GM23248 (cell line): ENCODE measurements around the gene DAB1. TPM values are rescaled to one million over a fixed set of nuclear protein-coding genes. Genes with fewer than 3 reads are reported as not detected.

Experiments used
- DNase-seq: peaks from one replicate; pipeline ENCODE4 v3.0.0-alpha.2; 2015
- H2AFZ ChIP-seq: fragments of 200-600 bp; sonication (generic); 2 replicates; pipeline ENCODE4 v1.6.1; 2016; ENCODE audit warnings: antibody characterized with exemption
- H3F3A ChIP-seq: fragments of 200-600 bp; sonication (generic); 2 replicates; pipeline ENCODE4 v1.6.1; 2016; ENCODE audit warnings: mild to moderate bottlenecking, antibody characterized with exemption, mixed run types; ENCODE audit not compliant: insufficient read depth
- H3K27ac ChIP-seq: fragments of 200-600 bp; sonication (generic); 2 replicates; pipeline ENCODE4 v1.5.1; 2016; ENCODE audit warnings: mild to moderate bottlenecking
- H3K27me3 ChIP-seq: fragments of 200-600 bp; sonication (generic); replicated peaks from 2 replicates; pipeline ENCODE4 v1.6.1; 2016; ENCODE audit warnings: mild to moderate bottlenecking; ENCODE audit not compliant: insufficient read depth
- H3K36me3 ChIP-seq: fragments of 200-600 bp; sonication (generic); 2 replicates; pipeline ENCODE4 v1.6.1; 2016; ENCODE audit warnings: low read depth, mild to moderate bottlenecking
- H3K4me1 ChIP-seq: fragments of 200-600 bp; sonication (generic); 2 replicates; pipeline ENCODE4 v1.6.1; 2016; ENCODE audit warnings: mild to moderate bottlenecking; ENCODE audit not compliant: insufficient read depth
- H3K4me2 ChIP-seq: fragments of 200-600 bp; sonication (generic); one replicate; pipeline ENCODE4 v1.6.1; 2016; ENCODE audit warnings: mild to moderate bottlenecking; ENCODE audit not compliant: unreplicated experiment
- H3K4me3 ChIP-seq: fragments of 200-600 bp; sonication (generic); 2 replicates; pipeline ENCODE4 v1.5.1; 2016; ENCODE audit warnings: mild to moderate bottlenecking
- H3K79me2 ChIP-seq: fragments of 200-600 bp; sonication (generic); 2 replicates; pipeline ENCODE4 v1.6.1; 2016; ENCODE audit warnings: mild to moderate bottlenecking; ENCODE audit not compliant: insufficient read depth
- H3K9ac ChIP-seq: fragments of 200-600 bp; sonication (generic); 2 replicates; pipeline ENCODE4 v1.6.1; 2016; ENCODE audit warnings: mild to moderate bottlenecking
- H3K9me2 ChIP-seq: fragments of 200-600 bp; sonication (generic); 2 replicates; pipeline ENCODE4 v1.6.1; 2016; ENCODE audit warnings: mixed run types, mild to moderate bottlenecking, moderate library complexity; ENCODE audit not compliant: insufficient read depth
- H3K9me3 ChIP-seq: fragments of 200-600 bp; sonication (generic); one replicate; pipeline ENCODE4 v1.6.1; 2017; ENCODE audit warnings: low read depth
- H4K20me1 ChIP-seq: fragments of 200-600 bp; sonication (generic); 2 replicates; pipeline ENCODE4 v1.6.0; 2016; ENCODE audit not compliant: insufficient read depth
- EZH2 ChIP-seq: fragments of 200-600 bp; sonication (generic); IDR thresholded peaks from 2 replicates; pipeline ENCODE4 v1.6.1; 2018; ENCODE audit warnings: antibody characterized with exemption, mild to moderate bottlenecking; ENCODE audit not compliant: insufficient read depth, poor library complexity, severe bottlenecking
- EZH2phosphoT487 ChIP-seq: fragments of 200-600 bp; sonication (generic); IDR thresholded peaks from 2 replicates; pipeline ENCODE4 v1.6.1; 2018; ENCODE audit warnings: antibody characterized with exemption, moderate library complexity, mild to moderate bottlenecking, low read depth; ENCODE audit not compliant: insufficient read depth
- WGBS, 2 experiments: methylation state at CpG; one replicate each; pipeline ENCODE4 v1.1.6; 2015 to 2017; ENCODE audit warnings: low lambda C conversion rate in 2 of 2, low coverage in 1 of 2; ENCODE audit errors: missing lambda C conversion rate in 2 of 2; 5-methylcytosine and 5-hydroxymethylcytosine counted together
- in situ Hi-C: fragments of 300-500 bp; cut with MboI; formaldehyde crosslinking; loops from 2 replicates; pipeline ENCODE4 v1.15.0; 2020
- polyA plus RNA-seq: library from polyadenylated mRNA; unstranded; fragments of >200 nt; fragmentation: Nextera tagmentation; extraction: Ambion mirVana; gene quantifications from 2 replicates; pipeline ENCODE4 v1.2.1, GENCODE V29; 2016
- total RNA-seq: library from RNA; depleted of rRNA; stranded (reverse); fragments of >200 nt; shearing (Covaris generic); gene quantifications from 2 replicates; pipeline ENCODE4 v1.2.3, GENCODE V29; 2014

DAB1 gene
- total and polyA plus RNA-seq, 2 experiments from 2014 or later, result 0.11 to 0.39 TPM

- 28 to 44% methylated on average over 2 of the region's 2 CpGs for WGBS, 2 experiments
- no peaks in the 10 kb centered on the region for H3K4me1 ChIP-seq
- H3K9me2 ChIP-seq, result no peaks in the 10 kb centered on the region
- no peak overlapping the region for H3K4me2 ChIP-seq
- in situ Hi-C loops, result no loop called here
- no peaks in the 10 kb centered on the region for H3K36me3 ChIP-seq
- H3K79me2 ChIP-seq, result no peaks in the 10 kb centered on the region
- no peak for DNase-seq
- H3K4me3 ChIP-seq, result no peak overlapping the region
- no peaks in the 10 kb centered on the region for H4K20me1 ChIP-seq
- peaks cover 8% of the 10 kb centered on the region; the same call in 1 of the 2 replicates for H3K27me3 ChIP-seq
- H3K9ac ChIP-seq, result no peak overlapping the region
- H2AFZ ChIP-seq, result no peak overlapping the region
- H3F3A ChIP-seq, result no peaks in the 10 kb centered on the region
- no peak for TF ChIP-seq EZH2
- TF ChIP-seq EZH2phosphoT487, result no peak
- H3K27ac ChIP-seq, result no peak overlapping the region
- H3K9me3 ChIP-seq, result no peaks in the 10 kb centered on the region
These were observed 410.3 kb downstream of the DAB1 start for GRCh38 chr1:57013522-57013921.

DNA sequence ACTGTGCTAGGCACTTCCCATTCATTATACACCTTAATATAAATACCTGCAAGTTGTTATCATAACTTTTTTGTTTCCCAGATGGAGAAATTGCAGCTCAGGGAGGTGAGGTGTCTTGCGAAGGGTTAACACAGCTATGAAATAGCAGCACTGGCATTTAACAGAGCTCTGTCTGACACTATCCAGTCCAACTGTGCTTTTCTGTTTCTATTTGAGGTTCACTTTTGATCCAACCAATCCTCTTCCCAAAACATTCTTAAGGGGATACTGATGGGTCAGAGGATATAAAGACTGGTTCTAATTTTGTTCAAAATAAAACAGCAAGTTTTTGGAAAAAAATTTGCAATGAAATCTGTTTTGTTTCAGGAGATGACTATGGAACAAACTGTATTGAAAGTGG lies 411.5 kb downstream of the DAB1 start:
- peaks cover 8% of the 10 kb centered on the region; the same call in 1 of the 2 replicates for H3K27me3 ChIP-seq
- no peaks in the 10 kb centered on the region for H3K4me1 ChIP-seq
- H3K79me2 ChIP-seq, result no peaks in the 10 kb centered on the region
- no peak overlapping the region for H3K4me2 ChIP-seq
- no peak for DNase-seq
- H3K9me3 ChIP-seq, result no peaks in the 10 kb centered on the region
- in situ Hi-C loops, result no loop called here
- H3K36me3 ChIP-seq, result no peaks in the 10 kb centered on the region
- TF ChIP-seq EZH2phosphoT487 (no peak), EZH2 (no peak)
- 46 to 60% methylated on average over 1 of the region's 1 CpG for WGBS, 2 experiments
- H2AFZ ChIP-seq, result no peak overlapping the region
- H3K9ac ChIP-seq, result no peak overlapping the region
- H3K27ac ChIP-seq, result no peak overlapping the region
- H4K20me1 ChIP-seq, result no peaks in the 10 kb centered on the region
- no peak overlapping the region for H3K4me3 ChIP-seq
- H3F3A ChIP-seq, result no peaks in the 10 kb centered on the region
- H3K9me2 ChIP-seq, result no peaks in the 10 kb centered on the region

GRCh38 chr1:57010511-57010910 lies 413.3 kb downstream of the DAB1 start:
- in situ Hi-C loops, result no loop called here
- Histone ChIP-seq H3K4me2 (no peak overlapping the region), H3K4me1 (no peaks in the 10 kb centered on the region), H3K9me2 (no peaks in the 10 kb centered on the region), H2AFZ (no peak overlapping the region), H3K79me2 (no peaks in the 10 kb centered on the region), H4K20me1 (no peaks in the 10 kb centered on the region), H3K27ac (no peak overlapping the region), H3K9me3 (no peaks in the 10 kb centered on the region), H3F3A (no peaks in the 10 kb centered on the region), H3K36me3 (no peaks in the 10 kb centered on the region), H3K4me3 (no peak overlapping the region), H3K27me3 (peaks cover 8% of the 10 kb centered on the region; the same call in 1 of the 2 replicates), H3K9ac (no peak overlapping the region)
- no peak for DNase-seq
- no peak for TF ChIP-seq EZH2phosphoT487
- no peak for TF ChIP-seq EZH2
- WGBS, 2 experiments, result 62 to 64% methylated on average over 4 of the region's 4 CpGs

- DNase-seq, result peak; percentile 27
- no peak overlapping the region for H3K27ac ChIP-seq
- no peaks in the 10 kb centered on the region for H3K4me1 ChIP-seq
- TF ChIP-seq EZH2phosphoT487 (no peak), EZH2 (no peak)
- H3K36me3 ChIP-seq, result no peaks in the 10 kb centered on the region
- no peak overlapping the region for H2AFZ ChIP-seq
- H3F3A ChIP-seq, result no peaks in the 10 kb centered on the region
- peaks cover 8% of the 10 kb centered on the region; the same call in 1 of the 2 replicates for H3K27me3 ChIP-seq
- no peaks in the 10 kb centered on the region for H3K9me3 ChIP-seq
- in situ Hi-C loops, result no loop called here
- no peak overlapping the region for H3K9ac ChIP-seq
- 7 to 11% methylated on average over 2 of the region's 2 CpGs for WGBS, 2 experiments
- H3K4me2 ChIP-seq, result no peak overlapping the region
- H3K9me2 ChIP-seq, result no peaks in the 10 kb centered on the region
- H4K20me1 ChIP-seq, result no peaks in the 10 kb centered on the region
- H3K79me2 ChIP-seq, result no peaks in the 10 kb centered on the region
- H3K4me3 ChIP-seq, result no peak overlapping the region
These were observed 415.9 kb downstream of the DAB1 start for GRCh38 chr1:57007948-57008347.

GRCh38 chr1:57007472-57007871 lies 416.4 kb downstream of the DAB1 start:
- H4K20me1 ChIP-seq, result no peaks in the 10 kb centered on the region
- H3K4me1 ChIP-seq, result no peaks in the 10 kb centered on the region
- H3K27me3 ChIP-seq, result peaks cover 8% of the 10 kb centered on the region; the same call in 1 of the 2 replicates
- H3K79me2 ChIP-seq, result no peaks in the 10 kb centered on the region
- in situ Hi-C loops, result no loop called here
- 50 to 56% methylated on average over 2 of the region's 2 CpGs for WGBS, 2 experiments
- H2AFZ ChIP-seq, result no peak overlapping the region
- H3K27ac ChIP-seq, result no peak overlapping the region
- no peak for TF ChIP-seq EZH2
- H3K4me2 ChIP-seq, result no peak overlapping the region
- no peak for DNase-seq
- no peak overlapping the region for H3K9ac ChIP-seq
- no peaks in the 10 kb centered on the region for H3K36me3 ChIP-seq
- H3F3A ChIP-seq, result no peaks in the 10 kb centered on the region
- H3K4me3 ChIP-seq, result no peak overlapping the region
- H3K9me3 ChIP-seq, result no peaks in the 10 kb centered on the region
- H3K9me2 ChIP-seq, result no peaks in the 10 kb centered on the region
